ENCODE data around the gene ZNF366. TPM values are rescaled to one million over a fixed set of nuclear protein-coding genes. Genes with fewer than 3 reads are reported as not detected.

Gene ZNF366
- total RNA-seq, 1 experiment from 2014 or later: not detected

GRCh38 chr5:72477176-72477575 lies 30.0 kb downstream of the ZNF366 start:
- no peaks in the 10 kb centered on the region for H3K27me3 ChIP-seq (ENCODE audit: insufficient read depth, low read length)
- DNase-seq (ENCODE audit: low read depth, low spot score): no peak
- ChIA-PET POLR2A (interaction anchor here (0.7 kb wide), 1 partner anchor 14 kb away, joined by 3 read pairs; no protein-coding TSS in a partner anchor), RAD21 (ENCODE audit: low non-redundant PET in 1 of 2, low total read pairs in 2 of 2, uncharacterized antibody in 2 of 2, unreplicated experiment in 2 of 2) (no interaction called here), CTCF (no interaction called here)
- H3K36me3 ChIP-seq (ENCODE audit: control insufficient read depth in 1 of 2, insufficient read depth in 2 of 2, low read length in 2 of 2): no peaks in the 10 kb centered on the region
- no peaks in the 10 kb centered on the region for H3K9me2 ChIP-seq (ENCODE audit: insufficient read depth)
- H3K9ac ChIP-seq (ENCODE audit: low read length): no peak overlapping the region
- H3K4me1 ChIP-seq (ENCODE audit: control insufficient read depth in 1 of 2, insufficient read depth in 2 of 2, low read length in 2 of 2): no peaks in the 10 kb centered on the region
- no peaks in the 10 kb centered on the region for H3K9me3 ChIP-seq (ENCODE audit: control insufficient read depth in 1 of 2, insufficient read depth in 1 of 2, low read depth in 1 of 2, low read length in 2 of 2)
- no peak overlapping the region for H3K27ac ChIP-seq (ENCODE audit: low read depth, low read length)
- no peak for ATAC-seq
- H2AFZ ChIP-seq (ENCODE audit: low read depth, low read length, poor library complexity, severe bottlenecking): no peak overlapping the region
- intact Hi-C loops (cut with micrococcal nuclease): no loop called here
- TF ChIP-seq CTCF (IDR thresholded peaks at IDR 0.05 in 2 of 3, conservative IDR thresholded peaks at IDR 0.05 in 1 of 3; ENCODE audit: borderline replicate concordance in 1 of 3, insufficient read depth in 1 of 3, low read depth in 2 of 3, low read length in 2 of 3) (no peak), EGR1 (IDR thresholded peaks at IDR 0.05; ENCODE audit: low read depth) (no peak), EZH2phosphoT487 (IDR thresholded peaks at IDR 0.05; ENCODE audit: borderline replicate concordance) (no peak)
- H4K20me1 ChIP-seq (ENCODE audit: insufficient read depth): no peaks in the 10 kb centered on the region
- no peak overlapping the region for H3K4me2 ChIP-seq (ENCODE audit: low read length)
- no peaks in the 10 kb centered on the region for H3K79me2 ChIP-seq (ENCODE audit: insufficient read depth, low read length)
- no peak overlapping the region for H3K4me3 ChIP-seq (replicated peaks in 1 of 2; ENCODE audit: low read depth in 1 of 2, low read length in 2 of 2)
- no TSS peak for BruUV-seq (replicated peaks)

GRCh38 chr5:72476721-72477120 lies 30.5 kb downstream of the ZNF366 start:
- ChIA-PET POLR2A (interaction anchor here (0.7 kb wide), 1 partner anchor 13 kb away, joined by 3 read pairs; no protein-coding TSS in a partner anchor), RAD21 (ENCODE audit: low non-redundant PET in 1 of 2, low total read pairs in 2 of 2, uncharacterized antibody in 2 of 2, unreplicated experiment in 2 of 2) (no interaction called here), CTCF (no interaction called here)
- no peaks in the 10 kb centered on the region for H3K27me3 ChIP-seq (ENCODE audit: insufficient read depth, low read length)
- H3K27ac ChIP-seq (ENCODE audit: low read depth, low read length): no peak overlapping the region
- H3K9ac ChIP-seq (ENCODE audit: low read length): no peak overlapping the region
- H3K79me2 ChIP-seq (ENCODE audit: insufficient read depth, low read length): no peaks in the 10 kb centered on the region
- H2AFZ ChIP-seq (ENCODE audit: low read depth, low read length, poor library complexity, severe bottlenecking): no peak overlapping the region
- H3K4me3 ChIP-seq (replicated peaks in 1 of 2; ENCODE audit: low read depth in 1 of 2, low read length in 2 of 2): no peak overlapping the region
- H3K9me2 ChIP-seq (ENCODE audit: insufficient read depth): no peaks in the 10 kb centered on the region
- no peaks in the 10 kb centered on the region for H3K36me3 ChIP-seq (ENCODE audit: control insufficient read depth in 1 of 2, insufficient read depth in 2 of 2, low read length in 2 of 2)
- no TSS peak for BruUV-seq (replicated peaks)
- H3K9me3 ChIP-seq (ENCODE audit: control insufficient read depth in 1 of 2, insufficient read depth in 1 of 2, low read depth in 1 of 2, low read length in 2 of 2): no peaks in the 10 kb centered on the region
- ATAC-seq: no peak
- H3K4me1 ChIP-seq (ENCODE audit: control insufficient read depth in 1 of 2, insufficient read depth in 2 of 2, low read length in 2 of 2): no peaks in the 10 kb centered on the region
- no peak for DNase-seq (ENCODE audit: low read depth, low spot score)
- intact Hi-C loops (cut with micrococcal nuclease): no loop called here
- H4K20me1 ChIP-seq (ENCODE audit: insufficient read depth): no peaks in the 10 kb centered on the region
- no peak overlapping the region for H3K4me2 ChIP-seq (ENCODE audit: low read length)
- TF ChIP-seq ZNF274 (IDR thresholded peaks at IDR 0.05; ENCODE audit: low read depth, low read length): no peak
- no peak for TF ChIP-seq RAD21 (IDR thresholded peaks at IDR 0.05; ENCODE audit: low read depth)
- TF ChIP-seq, protein P1, sequence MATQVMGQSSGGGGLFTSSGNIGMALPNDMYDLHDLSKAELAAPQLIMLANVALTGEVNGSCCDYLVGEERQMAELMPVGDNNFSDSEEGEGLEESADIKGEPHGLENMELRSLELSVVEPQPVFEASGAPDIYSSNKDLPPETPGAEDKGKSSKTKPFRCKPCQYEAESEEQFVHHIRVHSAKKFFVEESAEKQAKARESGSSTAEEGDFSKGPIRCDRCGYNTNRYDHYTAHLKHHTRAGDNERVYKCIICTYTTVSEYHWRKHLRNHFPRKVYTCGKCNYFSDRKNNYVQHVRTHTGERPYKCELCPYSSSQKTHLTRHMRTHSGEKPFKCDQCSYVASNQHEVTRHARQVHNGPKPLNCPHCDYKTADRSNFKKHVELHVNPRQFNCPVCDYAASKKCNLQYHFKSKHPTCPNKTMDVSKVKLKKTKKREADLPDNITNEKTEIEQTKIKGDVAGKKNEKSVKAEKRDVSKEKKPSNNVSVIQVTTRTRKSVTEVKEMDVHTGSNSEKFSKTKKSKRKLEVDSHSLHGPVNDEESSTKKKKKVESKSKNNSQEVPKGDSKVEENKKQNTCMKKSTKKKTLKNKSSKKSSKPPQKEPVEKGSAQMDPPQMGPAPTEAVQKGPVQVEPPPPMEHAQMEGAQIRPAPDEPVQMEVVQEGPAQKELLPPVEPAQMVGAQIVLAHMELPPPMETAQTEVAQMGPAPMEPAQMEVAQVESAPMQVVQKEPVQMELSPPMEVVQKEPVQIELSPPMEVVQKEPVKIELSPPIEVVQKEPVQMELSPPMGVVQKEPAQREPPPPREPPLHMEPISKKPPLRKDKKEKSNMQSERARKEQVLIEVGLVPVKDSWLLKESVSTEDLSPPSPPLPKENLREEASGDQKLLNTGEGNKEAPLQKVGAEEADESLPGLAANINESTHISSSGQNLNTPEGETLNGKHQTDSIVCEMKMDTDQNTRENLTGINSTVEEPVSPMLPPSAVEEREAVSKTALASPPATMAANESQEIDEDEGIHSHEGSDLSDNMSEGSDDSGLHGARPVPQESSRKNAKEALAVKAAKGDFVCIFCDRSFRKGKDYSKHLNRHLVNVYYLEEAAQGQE (IDR thresholded peaks at IDR 0.05; ENCODE audit: low read depth): no peak
- TF ChIP-seq JUND (IDR thresholded peaks at IDR 0.05): no peak
- TF ChIP-seq POLR2AphosphoS5 (IDR thresholded peaks at IDR 0.05; ENCODE audit: low read depth, low read length): no peak
- TF ChIP-seq, protein P2, sequence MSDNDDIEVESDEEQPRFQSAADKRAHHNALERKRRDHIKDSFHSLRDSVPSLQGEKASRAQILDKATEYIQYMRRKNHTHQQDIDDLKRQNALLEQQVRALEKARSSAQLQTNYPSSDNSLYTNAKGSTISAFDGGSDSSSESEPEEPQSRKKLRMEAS (IDR thresholded peaks at IDR 0.05): no peak
- no peak for TF ChIP-seq POLR2A (IDR thresholded peaks at IDR 0.05; ENCODE audit: borderline replicate concordance, extremely low read depth, insufficient read depth, insufficient read length)
